H1 (cell line): Measurements from ENCODE around the gene ADM. TPM values are rescaled to one million over a fixed set of nuclear protein-coding genes. Genes with fewer than 3 reads are reported as not detected.

Source experiments
- ASH2L ChIP-seq: fragments of 200-600, 300-600 bp; sonication (generic); IDR thresholded peaks from one replicate; pipeline ENCODE4 v1.7.1; 2017; ENCODE audit warnings: low read length
- BCL11A ChIP-seq, 2 experiments: IDR thresholded peaks; one replicate each; pipeline ENCODE4 v1.6.1; 2011; ENCODE audit warnings: low read depth in 2 of 2, low read length in 2 of 2, mild to moderate bottlenecking in 2 of 2
- CREB1 ChIP-seq: IDR thresholded peaks from 2 replicates; pipeline ENCODE4 v1.6.1; 2012; ENCODE audit warnings: inconsistent platforms
- EGR1 ChIP-seq: IDR thresholded peaks from 2 replicates; pipeline ENCODE4 v1.6.1; 2011; ENCODE audit warnings: low read depth, low read length, borderline replicate concordance
- JUN ChIP-seq: IDR thresholded peaks from 2 replicates; pipeline ENCODE4 v1.6.1; 2011; ENCODE audit warnings: low read depth, mild to moderate bottlenecking, improper control_type of control experiment, low read length
- JUND ChIP-seq: IDR thresholded peaks from 2 replicates; pipeline ENCODE4 v1.6.1; 2011; ENCODE audit warnings: mild to moderate bottlenecking, improper control_type of control experiment, low read length
- KDM4A ChIP-seq: IDR thresholded peaks from one replicate; pipeline ENCODE4 v1.7.1; 2012; ENCODE audit warnings: low read depth, mild to moderate bottlenecking, moderate library complexity, low read length, inconsistent platforms; ENCODE audit not compliant: severe bottlenecking
- MAFK ChIP-seq: IDR thresholded peaks from 2 replicates; pipeline ENCODE4 v1.6.1; 2012; ENCODE audit warnings: low read depth, mild to moderate bottlenecking, improper control_type of control experiment, low read length
- RAD21 ChIP-seq, 2 experiments: IDR thresholded peaks in 1 of 2; conservative IDR thresholded peaks in 1 of 2; 2 replicates each; pipeline ENCODE4 v1.6.1; 2011; ENCODE audit warnings: low read depth in 2 of 2, low read length in 2 of 2, improper control_type of control experiment in 1 of 2, inconsistent platforms in 1 of 2, mild to moderate bottlenecking in 1 of 2, moderate library complexity in 1 of 2
- SP2 ChIP-seq: IDR thresholded peaks from 2 replicates; pipeline ENCODE4 v1.6.1; 2012; ENCODE audit warnings: mild to moderate bottlenecking, low read length, inconsistent platforms
- polyA plus RNA-seq, 7 experiments: library from polyadenylated mRNA; depleted of rRNA in 3 of 7; stranded (reverse) in 5 of 7; unstranded in 2 of 7; fragments of >200 nt in 5 of 7; fragments of 200-250 nt in 2 of 7; gene quantifications; 1 replicate in 5 of 7; 2 replicates in 1 of 7; 4 replicates in 1 of 7; pipeline versions ENCODE4 v1.2.1 to v1.2.3, GENCODE V29; 2011 to 2013; ENCODE audit warnings: missing spikeins in 2 of 7, mixed read lengths in 2 of 7
- total RNA-seq: library from RNA; stranded (reverse); fragmentation: NEBNext Ultra II Directional; extraction: Animal tissue kit (Norgen Biotek cat#: 25700); gene quantifications from 2 replicates; pipeline ENCODE4 v1.2.1, GENCODE V29; 2021
- TF ChIP-seq, protein P1 (sequence below): IDR thresholded peaks from 2 replicates; pipeline ENCODE4 v1.6.1; 2012; ENCODE audit warnings: inconsistent platforms

The ADM gene
- total and polyA plus RNA-seq, 2 of the 8 experiments (the other 6 are each of a cell fraction or from before 2014, with no cell fraction given) = 94.1 to 95.6 TPM

DNA sequence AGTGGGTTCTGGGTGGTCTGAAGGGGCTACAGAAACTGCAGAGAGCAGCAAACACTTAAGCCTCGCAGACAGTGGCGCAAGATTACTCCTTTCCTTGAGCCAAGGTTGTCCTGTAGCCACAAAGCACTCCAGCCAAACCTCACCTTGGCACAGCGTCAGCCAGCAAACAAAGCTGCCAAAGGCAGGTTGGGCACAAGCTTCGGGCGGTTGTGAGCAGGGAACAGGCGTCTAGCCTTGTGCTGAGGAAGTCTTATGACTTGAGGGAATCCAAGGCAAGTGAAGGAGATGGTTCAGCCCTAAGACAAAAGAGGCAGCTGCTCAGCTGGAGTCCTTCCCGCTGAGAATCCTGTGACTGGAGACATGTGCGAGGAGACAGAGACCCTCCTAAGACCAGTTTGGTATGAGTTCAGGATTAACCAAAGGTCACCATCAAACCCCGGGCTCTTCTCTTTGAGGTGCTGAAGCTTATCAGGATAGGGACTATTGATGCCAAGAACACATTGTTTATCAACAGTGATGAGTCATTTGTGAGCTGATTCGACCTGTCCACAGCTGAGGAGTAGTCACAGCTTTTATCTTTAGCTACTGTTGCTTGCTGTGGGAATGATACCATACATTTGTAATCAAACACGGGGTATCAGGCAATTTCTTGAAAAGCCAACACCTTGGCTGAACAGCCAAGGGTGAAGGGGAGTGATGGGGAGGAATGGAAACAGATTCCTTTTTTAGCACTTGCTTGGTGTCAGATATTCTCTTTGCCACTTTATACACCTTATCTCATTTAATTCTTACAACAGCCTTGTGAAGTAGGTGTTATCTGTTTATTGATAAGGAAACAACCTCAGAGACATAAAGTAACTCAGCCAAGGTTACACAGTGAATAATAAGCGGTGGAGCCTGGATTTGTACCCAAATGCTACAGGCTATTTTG, 4.6 kb downstream of the ADM start (continued):
- no peak for TF ChIP-seq BCL11A (IDR thresholded peaks at IDR 0.05; ENCODE audit: low read depth in 2 of 2, low read length in 2 of 2)
- no peak for TF ChIP-seq KDM4A
- TF ChIP-seq JUND = peak; percentile 75; the same call in 1 of the 2 replicates
- TF ChIP-seq RAD21 (IDR thresholded peaks at IDR 0.05 in 1 of 2, conservative IDR thresholded peaks at IDR 0.05 in 1 of 2; ENCODE audit: low read depth in 2 of 2, low read length in 2 of 2) = no peak; a peak in 1 of 4 replicates
- TF ChIP-seq EGR1 = no peak
- TF ChIP-seq, protein P1, sequence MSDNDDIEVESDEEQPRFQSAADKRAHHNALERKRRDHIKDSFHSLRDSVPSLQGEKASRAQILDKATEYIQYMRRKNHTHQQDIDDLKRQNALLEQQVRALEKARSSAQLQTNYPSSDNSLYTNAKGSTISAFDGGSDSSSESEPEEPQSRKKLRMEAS = peak; percentile 70
- TF ChIP-seq CREB1 = peak; percentile 29; the same call in 1 of the 2 replicates
- TF ChIP-seq MAFK = peak; percentile 17; the same call in 1 of the 2 replicates
- no peak for TF ChIP-seq ASH2L
- TF ChIP-seq SP2 = no peak
- no peak for TF ChIP-seq JUN
